GM12878 (cell line): ENCODE measurements around the gene TTC4. TPM values are rescaled to one million over a fixed set of nuclear protein-coding genes. Genes with fewer than 3 reads are reported as not detected.

Experiments used
- ATAC-seq: fragments of 200-7000 bp; cut with Tn5 transposase; 3 replicates; pipeline ENCODE4 v1.9.1; 2020; ENCODE audit warnings: mild to moderate bottlenecking, moderate library complexity
- BruUV-seq: library from RNA; stranded (reverse); fragments of 400-500 nt; replicated peaks from 2 replicates; lab custom pipeline; 2021; lab: Mats Ljungman, UMichigan
- CTCF ChIA-PET: fragments of 300-600 bp; sonication (Branson Sonifier 250); formaldehyde crosslinking; extraction: SDS; loops from one replicate; lab custom pipeline; 2021; ENCODE audit warnings: inconsistent platforms; lab: Yijun Ruan, JAX
- POLR2A ChIA-PET: fragments of 350-600 bp; formaldehyde crosslinking; extraction: SDS; loops from one replicate; lab custom pipeline; 2021; ENCODE audit warnings: inconsistent platforms; lab: Charles Lee
- RAD21 ChIA-PET: fragments of 300-600 bp; sonication (Branson Sonifier 250); formaldehyde crosslinking; loops from one replicate; lab custom pipeline; 2023; ENCODE audit warnings: antibody characterized with exemption; ENCODE audit not compliant: unreplicated experiment; lab: Charles Lee
- SMC1A ChIA-PET: fragments of 300-600 bp; sonication (Branson Sonifier 250); formaldehyde crosslinking; loops from one replicate; lab custom pipeline; 2023; ENCODE audit not compliant: unreplicated experiment, uncharacterized antibody; lab: Charles Lee
- DNase-seq: peaks from one replicate; pipeline ENCODE4 v3.0.0-alpha.2; 2011; ENCODE audit warnings: low read depth, low spot score
- FAIRE-seq: peaks from 3 replicates; lab custom pipeline; 2011; peaks lifted over from hg19 to GRCh38; lab: Jason Lieb, UNC
- H2AFZ ChIP-seq: 2 replicates; pipeline ENCODE4 v1.6.0; 2011; ENCODE audit warnings: low read depth, low read length, control low read depth; ENCODE audit not compliant: control insufficient read depth
- H3K27ac ChIP-seq: 2 replicates; pipeline ENCODE4 v1.5.1; 2011; ENCODE audit warnings: control low read depth; ENCODE audit not compliant: control insufficient read depth, insufficient read depth
- H3K27me3 ChIP-seq, 2 experiments: replicated peaks in 1 of 2; 2 replicates each; pipeline versions ENCODE4 v1.6.0 to v1.6.1; 2011; ENCODE audit warnings: low read length in 1 of 2; ENCODE audit not compliant: control insufficient read depth in 2 of 2, insufficient read depth in 2 of 2
- H3K36me3 ChIP-seq, 2 experiments: 2 replicates each; pipeline ENCODE4 v1.5.1; 2011; ENCODE audit warnings: low read length in 1 of 2; ENCODE audit not compliant: control insufficient read depth in 2 of 2, insufficient read depth in 2 of 2
- H3K4me1 ChIP-seq: 2 replicates; pipeline ENCODE4 v1.6.1; 2011; ENCODE audit warnings: mild to moderate bottlenecking, low read length, moderate library complexity, mixed read lengths; ENCODE audit not compliant: control insufficient read depth, insufficient read depth
- H3K4me2 ChIP-seq: 2 replicates; pipeline ENCODE4 v1.6.0; 2011; ENCODE audit warnings: control low read depth; ENCODE audit not compliant: control insufficient read depth, insufficient read depth
- H3K4me3 ChIP-seq: fragments of 200-600 bp; sonication (generic); 2 replicates; pipeline ENCODE4 v1.5.1; 2016
- H3K79me2 ChIP-seq: 2 replicates; pipeline ENCODE4 v1.6.0; 2011; ENCODE audit warnings: low read length; ENCODE audit not compliant: control insufficient read depth, insufficient read depth
- H3K9ac ChIP-seq: 2 replicates; pipeline ENCODE4 v1.8.0; 2011; ENCODE audit warnings: low read length, control low read depth, mixed read lengths; ENCODE audit not compliant: control insufficient read depth, insufficient read depth
- H3K9me3 ChIP-seq: replicated peaks from 3 replicates; pipeline ENCODE4 v1.5.1; 2011; ENCODE audit warnings: mild to moderate bottlenecking, low read length; ENCODE audit not compliant: control insufficient read depth, insufficient read depth
- H4K20me1 ChIP-seq: 2 replicates; pipeline ENCODE4 v1.6.0; 2011; ENCODE audit not compliant: control insufficient read depth, insufficient read depth
- CTCF ChIP-seq, 3 experiments: IDR thresholded peaks in 2 of 3; conservative IDR thresholded peaks in 1 of 3; 2 replicates each; pipeline ENCODE4 v1.5.1; 2011; ENCODE audit warnings: low read depth in 3 of 3, low read length in 3 of 3, mild to moderate bottlenecking in 3 of 3, control low read depth in 2 of 3, moderate library complexity in 2 of 3, inconsistent platforms in 1 of 3, mixed read lengths in 1 of 3; ENCODE audit not compliant: control insufficient read depth in 2 of 3, insufficient read depth in 1 of 3; ENCODE audit errors: extremely low read depth in 1 of 3
- CUX1 ChIP-seq: IDR thresholded peaks from 2 replicates; pipeline ENCODE4 v1.6.1; 2012; ENCODE audit warnings: improper control_type of control experiment, low read depth, low read length; ENCODE audit not compliant: insufficient replicate concordance
- E2F8 ChIP-seq: fragments of 450-650 bp; IDR thresholded peaks from 2 replicates; pipeline ENCODE4 v1.6.1; 2018; ENCODE audit warnings: mild to moderate bottlenecking, low read depth, moderate library complexity; ENCODE audit not compliant: partially characterized antibody
- EED ChIP-seq: sonication (generic); IDR thresholded peaks from 2 replicates; pipeline ENCODE4 v1.6.1; 2016; ENCODE audit warnings: antibody characterized with exemption, low read depth
- ESRRA ChIP-seq: IDR thresholded peaks from 2 replicates; pipeline ENCODE4 v1.6.1; 2012; ENCODE audit warnings: mild to moderate bottlenecking, low read length, improper control_type of control experiment
- KLF5 ChIP-seq: fragments of 450-650 bp; IDR thresholded peaks from 2 replicates; pipeline ENCODE4 v1.6.1; 2014; ENCODE audit warnings: mild to moderate bottlenecking; ENCODE audit not compliant: partially characterized antibody
- RB1 ChIP-seq: fragments of 450-650 bp; formaldehyde crosslinking; IDR thresholded peaks from 2 replicates; pipeline ENCODE4 v1.6.1; 2017; ENCODE audit warnings: mild to moderate bottlenecking, borderline replicate concordance
- SIN3A ChIP-seq: IDR thresholded peaks from 2 replicates; pipeline ENCODE4 v1.6.1; 2012; ENCODE audit warnings: low read depth, low read length, improper control_type of control experiment
- STAT3 ChIP-seq: IDR thresholded peaks from 2 replicates; pipeline ENCODE4 v1.6.1; 2011; ENCODE audit warnings: low read depth, low read length, improper control_type of control experiment
- USF1 ChIP-seq: IDR thresholded peaks from 2 replicates; pipeline ENCODE4 v1.6.1; 2011; ENCODE audit warnings: borderline replicate concordance, low read depth, mild to moderate bottlenecking, moderate library complexity, mixed read lengths, low read length; ENCODE audit not compliant: insufficient read depth; ENCODE audit errors: extremely low read length
- ZBTB33 ChIP-seq: fragments of 450-650 bp; IDR thresholded peaks from 2 replicates; pipeline ENCODE4 v1.6.1; 2017; ENCODE audit warnings: mild to moderate bottlenecking
- WGBS: methylation state at CpG from one replicate; pipeline ENCODE4 v1.1.6; 2016; ENCODE audit warnings: low lambda C conversion rate; ENCODE audit not compliant: insufficient replicate concordance, insufficient coverage; ENCODE audit errors: missing lambda C conversion rate; 5-methylcytosine and 5-hydroxymethylcytosine counted together
- in situ Hi-C: fragments of 300-500 bp; cut with MboI; formaldehyde crosslinking; loops from 9 replicates; pipeline ENCODE4 v1.14.3; 2018; ENCODE audit warnings: mixed read lengths
- intact Hi-C: fragments of 100-400 bp; cut with micrococcal nuclease; formaldehyde crosslinking; loops from one replicate; pipeline ENCODE4 v1.14.2; 2022; ENCODE audit not compliant: unreplicated experiment
- polyA plus RNA-seq, 11 experiments: library from polyadenylated mRNA; depleted of rRNA in 4 of 11; unstranded in 6 of 11; stranded (reverse) in 5 of 11; fragments of >200 nt; fragmentation: Nextera tagmentation in 4 of 11; fragmentation: Illumina TruSeq in 1 of 11; extraction: Ambion mirVana in 4 of 11; extraction: Trizol in 1 of 11; gene quantifications; 1 replicate in 1 of 11; 2 replicates in 10 of 11; pipeline versions ENCODE4 v1.2.1 to v1.2.3, GENCODE V29; 2011 to 2016; ENCODE audit warnings: inconsistent platforms in 2 of 11, missing spikeins in 2 of 11, low read depth in 1 of 11
- total RNA-seq, 4 experiments: library from RNA; depleted of rRNA in 3 of 4; stranded (reverse); fragments of >200 nt in 3 of 4; fragmentation: Illumina TruSeq in 1 of 4; extraction: Trizol in 1 of 4; gene quantifications; 2 replicates each; pipeline versions ENCODE4 v1.2.1 to v1.2.3, GENCODE V29; 2013 to 2021

TTC4 gene
- total and polyA plus RNA-seq, 10 of the 15 experiments (the other 5 are each of a cell fraction or from before 2014, with no cell fraction given): 23.4 to 50.5 (median 36.0) TPM

- DNase-seq (no peak), FAIRE-seq (no peak), ATAC-seq (no peak)
- no TSS peak for BruUV-seq
- ChIA-PET CTCF (no interaction called here), SMC1A (no interaction called here), RAD21 (no interaction called here), POLR2A (no interaction called here)
- no peaks in the 10 kb centered on the region for H3K4me1 ChIP-seq
- in situ Hi-C loops: no loop called here
- no peaks in the 10 kb centered on the region for H3K9me3 ChIP-seq
- no peaks in the 10 kb centered on the region for H3K79me2 ChIP-seq
- H3K9ac ChIP-seq: no peak overlapping the region
- no peak overlapping the region for H3K4me3 ChIP-seq
- H3K4me2 ChIP-seq: no peak overlapping the region
- H3K27ac ChIP-seq: no peak overlapping the region
- H3K27me3 ChIP-seq: no peaks in the 10 kb centered on the region
- intact Hi-C loops: no loop called here
- no peaks in the 10 kb centered on the region for H4K20me1 ChIP-seq
- H2AFZ ChIP-seq: no peak overlapping the region
- H3K36me3 ChIP-seq: peaks cover 14 to 33% of the 10 kb centered on the region in 2 experiments
- WGBS: 97% methylated on average over 6 of the region's 6 CpGs
- TF ChIP-seq USF1 (no peak), ESRRA (no peak), E2F8 (no peak), EED (no peak), STAT3 (no peak), KLF5 (no peak), CUX1 (no peak), RB1 (no peak), CTCF (IDR thresholded peaks at IDR 0.05 in 2 of 3, conservative IDR thresholded peaks at IDR 0.05 in 1 of 3; ENCODE audit: control insufficient read depth in 2 of 3, extremely low read depth in 1 of 3, insufficient read depth in 1 of 3, low read depth in 3 of 3, low read length in 3 of 3) (no peak), ZBTB33 (no peak), SIN3A (no peak)
These were observed 22.6 kb downstream of the TTC4 start for GRCh38 chr1:54738244-54738643.
